HG03095 (cell line): ENCODE measurements around the gene SYTL4.
"Not testable (repeated sequence)": the region's sequence is repeated elsewhere in the genome, so short reads cannot be mapped to it uniquely, and the experiment has no call there.

ENCODE experiments used
- ATAC-seq: cut with Tn5 transposase; IDR thresholded peaks from one replicate; pipeline ENCODE4 v1.9.1; 2021; ENCODE audit warnings: moderate library complexity; ENCODE audit not compliant: unreplicated experiment

Gene SYTL4

DNA sequence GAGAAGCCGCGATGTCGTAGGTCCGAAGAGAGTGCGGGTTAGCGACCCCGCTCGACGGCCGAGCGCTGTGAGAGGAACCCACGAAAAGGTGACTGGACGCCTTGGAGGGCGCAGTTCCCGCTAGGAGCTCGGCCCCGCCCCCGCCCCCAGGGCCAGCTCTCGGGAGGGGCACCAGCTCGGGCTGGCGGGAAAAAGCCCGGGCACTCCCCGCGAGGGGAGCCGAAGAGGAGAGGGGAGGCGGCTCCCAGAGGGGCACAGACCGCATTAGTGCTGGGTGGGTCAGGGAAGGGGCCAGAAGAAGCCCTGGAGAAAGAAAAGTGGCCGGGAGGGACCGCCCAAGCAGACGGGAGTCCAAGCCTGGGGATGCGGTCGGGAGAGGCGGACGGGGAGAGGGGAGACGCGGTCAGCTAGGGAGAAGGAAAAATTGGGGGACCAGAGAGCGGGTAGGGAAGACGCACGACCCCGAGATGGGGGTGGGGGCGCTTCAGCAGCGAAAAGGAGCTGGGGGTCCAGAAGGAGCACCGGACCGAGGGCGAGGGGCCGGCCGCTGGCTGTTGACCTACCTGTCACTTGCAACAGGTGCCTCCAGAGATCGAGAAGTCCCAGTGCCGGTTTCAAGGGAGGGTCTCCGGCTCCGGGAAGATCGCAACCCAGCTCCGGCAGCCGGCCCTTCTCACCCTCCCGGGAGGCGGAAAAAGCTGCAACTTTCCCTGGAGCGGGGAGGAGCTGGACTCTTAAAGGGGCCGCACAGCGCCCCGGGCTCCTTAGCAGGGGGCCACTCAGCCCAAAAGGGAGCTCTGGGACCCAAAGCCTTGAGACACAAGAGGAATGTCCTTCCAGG lies at the start of gene SYTL4:
TSS of gene SYTL4 (minus strand) at position 681 of the 841 bp plus-strand sequence. CDS start 30,084 bp downstream, outside the sequence.
- no peak for ATAC-seq

- not testable (repeated sequence) for ATAC-seq
Observed at GRCh38 chrX:100769439-100769838, 37.5 kb upstream of the SYTL4 start.

DNA sequence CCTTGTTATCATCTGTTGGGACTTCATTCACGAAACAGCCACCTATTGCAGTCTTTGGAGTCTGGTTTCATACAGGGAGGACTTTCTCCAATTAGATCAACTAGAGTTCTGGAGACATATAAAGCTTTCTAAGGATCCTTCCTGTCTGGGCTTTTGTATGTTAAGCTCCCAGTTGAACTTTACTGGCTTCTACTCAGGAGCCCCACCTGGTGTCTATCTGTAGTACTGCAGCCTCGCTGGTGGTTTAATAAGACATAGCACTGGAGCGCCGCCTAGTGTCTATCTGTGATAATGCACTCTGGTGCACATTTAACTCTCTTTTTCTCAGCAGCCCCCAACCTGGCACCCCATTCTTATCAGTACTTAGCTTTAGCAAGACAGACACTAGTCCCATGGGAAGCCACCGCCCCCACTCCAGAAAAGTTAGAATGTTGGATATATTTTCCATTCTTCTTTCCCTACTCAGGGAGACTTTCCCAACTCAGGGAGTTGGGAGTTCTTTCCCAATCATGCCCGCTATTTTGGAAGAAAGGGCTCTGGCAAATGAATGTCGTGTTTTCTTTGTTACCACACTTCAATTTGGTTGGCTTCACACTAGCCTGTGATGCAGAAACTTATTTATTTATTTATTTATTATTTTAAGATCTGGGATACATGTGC lies 36.9 kb upstream of the SYTL4 start:
- ATAC-seq: no peak

GRCh38 chrX:100750883-100751282 lies 19.0 kb upstream of the SYTL4 start:
- no peak for ATAC-seq

- ATAC-seq: no peak
Observed at GRCh38 chrX:100748108-100748507, 16.2 kb upstream of the SYTL4 start.

DNA sequence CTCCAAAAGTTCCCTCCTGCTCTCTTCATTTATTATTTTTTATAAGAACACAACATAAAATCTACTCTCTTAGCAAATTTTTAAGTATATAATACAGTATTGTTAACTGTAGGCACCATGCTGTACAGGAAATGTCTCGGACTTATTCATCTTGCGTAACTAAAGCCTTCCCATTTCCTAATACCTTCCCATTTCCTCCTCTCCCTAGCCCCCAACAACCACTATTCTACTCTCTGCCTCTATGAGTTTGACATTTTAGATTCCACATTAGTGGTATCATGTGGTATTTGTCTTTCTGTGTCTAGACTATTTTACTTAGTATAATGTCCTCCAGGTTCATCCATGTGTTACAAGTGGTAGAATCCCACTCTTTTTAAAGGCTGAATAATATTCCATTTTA lies 15.8 kb upstream of the SYTL4 start:
- ATAC-seq: no peak

GRCh38 chrX:100747090-100747489 lies 15.2 kb upstream of the SYTL4 start:
- ATAC-seq: no peak

DNA sequence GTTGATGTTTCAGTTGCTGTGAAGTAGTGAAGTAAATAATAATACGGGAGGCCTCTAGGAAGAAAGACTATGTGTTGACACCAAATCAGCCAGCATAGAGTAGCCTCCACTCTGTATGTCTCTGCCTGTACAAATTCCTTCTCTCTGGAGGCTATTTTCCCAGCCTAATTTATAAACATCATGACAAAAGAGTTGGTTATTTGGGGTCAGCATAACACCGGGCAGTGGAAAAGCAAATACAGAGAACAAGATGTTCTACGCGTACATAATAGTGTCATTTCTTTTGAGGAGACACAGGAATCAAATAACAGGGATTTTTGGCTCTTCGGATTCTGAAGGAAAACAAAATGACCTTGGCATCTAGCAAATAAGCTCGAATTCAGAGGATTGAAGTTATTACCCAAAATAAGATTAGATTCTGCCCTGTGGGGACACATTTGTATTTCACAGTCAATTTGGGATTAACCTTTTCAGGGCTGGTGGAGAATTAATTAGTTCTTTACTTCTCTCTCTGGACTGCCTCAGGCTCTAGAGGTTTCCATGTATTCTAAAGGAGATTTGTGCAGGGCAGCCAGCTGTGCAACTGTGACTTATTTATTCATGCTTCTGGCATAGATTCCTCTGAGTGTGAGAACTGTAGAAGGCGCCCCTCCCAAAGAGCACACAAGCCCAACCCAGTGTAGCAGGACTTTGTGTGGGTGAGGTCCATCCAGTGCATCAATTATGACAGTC lies 14.1 kb upstream of the SYTL4 start:
- no peak for ATAC-seq

- no peak for ATAC-seq
Observed at GRCh38 chrX:100745205-100745604, 13.3 kb upstream of the SYTL4 start.

- no peak for ATAC-seq
Observed at GRCh38 chrX:100743009-100743607, 11.2 kb upstream of the SYTL4 start.

- ATAC-seq: not testable (repeated sequence)
Observed at GRCh38 chrX:100724006-100724405, 7.9 kb downstream of the SYTL4 start.

GRCh38 chrX:100721328-100721727 lies 10.6 kb downstream of the SYTL4 start:
- ATAC-seq: no peak

- ATAC-seq: no peak
Observed at GRCh38 chrX:100720301-100720700, 11.6 kb downstream of the SYTL4 start.

DNA sequence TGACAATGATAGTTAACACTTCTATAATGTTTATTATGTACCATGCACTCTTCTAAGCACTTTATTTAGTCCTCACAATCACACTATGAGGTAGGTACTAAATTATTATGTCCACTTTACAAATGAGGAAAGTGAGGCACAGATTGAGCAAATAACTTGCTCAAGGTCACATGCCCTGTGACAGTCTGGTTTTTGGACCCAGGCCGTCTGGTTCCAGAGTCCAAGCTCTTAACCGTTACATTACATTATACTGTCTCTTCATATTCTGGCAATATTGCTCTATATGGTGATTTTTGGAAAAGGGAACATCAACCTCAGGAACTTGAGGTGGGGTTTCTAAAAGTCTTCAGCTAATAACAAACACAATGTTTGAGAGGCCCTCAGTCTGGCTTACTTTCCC lies 12.8 kb downstream of the SYTL4 start:
- no peak for ATAC-seq

- ATAC-seq: no peak
Observed at GRCh38 chrX:100717363-100717762, 14.6 kb downstream of the SYTL4 start.

DNA sequence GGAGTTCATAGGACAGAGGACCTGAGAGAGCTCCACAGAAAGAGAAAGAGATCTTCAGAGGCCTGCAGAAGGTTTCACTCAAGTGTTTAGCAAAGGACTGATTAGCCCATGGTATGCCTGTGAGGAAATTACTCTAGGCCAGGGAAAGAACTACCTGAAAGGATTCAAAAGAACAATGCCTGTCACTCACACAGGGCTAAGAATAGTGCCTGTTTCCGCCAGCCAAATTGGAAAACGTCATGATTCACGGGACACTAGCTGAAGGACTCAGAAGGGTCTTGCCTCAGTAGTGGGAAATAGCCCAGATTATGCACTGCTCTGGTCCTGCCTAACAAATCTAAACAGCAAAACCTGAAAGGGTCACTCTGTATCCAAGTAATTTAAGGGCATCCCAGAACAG lies 21.1 kb downstream of the SYTL4 start:
- no peak for ATAC-seq

GRCh38 chrX:100704581-100705203 lies 27.2 kb downstream of the SYTL4 start:
- no peak for ATAC-seq

DNA sequence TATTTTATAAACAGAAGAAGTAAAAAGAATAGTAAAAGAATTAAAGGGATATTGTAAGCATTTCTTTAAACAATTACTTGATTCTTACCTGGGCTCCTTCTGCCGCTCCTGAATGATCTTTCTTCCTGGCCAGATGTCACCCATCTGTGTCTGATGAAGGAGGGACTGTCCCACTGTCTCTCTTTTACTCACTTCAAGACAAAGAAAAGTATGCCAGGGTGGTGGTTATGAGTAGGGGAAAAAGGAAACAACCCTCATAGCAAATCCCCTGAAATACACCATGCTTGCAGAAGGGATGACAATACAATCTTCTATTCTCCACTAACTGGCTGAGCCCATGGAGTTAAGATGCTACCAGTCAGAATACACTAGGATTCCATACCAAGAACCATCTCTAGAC lies 31.1 kb downstream of the SYTL4 start:
- no peak for ATAC-seq

DNA sequence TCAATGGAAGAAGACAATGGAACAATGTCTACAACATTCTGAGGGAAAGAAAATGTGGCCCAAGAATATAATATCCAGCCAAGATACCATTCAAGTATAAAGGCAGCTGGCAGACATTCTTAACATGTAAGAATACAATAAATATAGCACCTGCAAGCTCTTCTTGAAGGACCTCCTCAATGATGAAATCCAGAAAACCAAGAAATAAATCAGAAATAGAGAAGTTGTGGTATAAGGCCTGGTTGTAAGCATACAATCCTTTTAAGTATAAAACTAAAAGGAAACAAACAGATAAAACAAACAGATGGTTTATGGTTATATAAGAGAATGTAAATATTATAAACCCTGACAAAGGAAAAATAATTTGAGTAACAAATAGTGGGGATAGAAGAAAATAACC lies 33.4 kb downstream of the SYTL4 start:
- ATAC-seq: no peak

GRCh38 chrX:100696699-100697351 lies 35.1 kb downstream of the SYTL4 start:
- no peak for ATAC-seq
